Central memory CD8-positive, alpha-beta T cell (primary cell): Measurements from ENCODE around the gene ZNF319.

Experiments
- ATAC-seq: fragments of 150-1000 bp; cut with Tn5 transposase; replicated peaks from 2 replicates; pipeline ENCODE4 v1.10.0; 2022; ENCODE audit warnings: mild to moderate bottlenecking, moderate FRiP score, moderate number of reproducible peaks; ENCODE audit not compliant: poor library complexity, severe bottlenecking; ENCODE audit errors: extremely low read depth
- DNase-seq, 2 donors: peaks; one replicate each; pipeline ENCODE4 v3.0.0; 2021; ENCODE audit warnings: low spot score in 2 of 2
- H3K27ac Mint-ChIP-seq: one replicate; pipeline ENCODE4 v1.8.0; 2022; ENCODE audit warnings: low read depth, mild to moderate bottlenecking, moderate library complexity, mixed read lengths
- H3K27me3 Mint-ChIP-seq: one replicate; pipeline ENCODE4 v1.8.0; 2022; ENCODE audit warnings: mixed read lengths
- H3K36me3 Mint-ChIP-seq: one replicate; pipeline ENCODE4 v1.8.0; 2022; ENCODE audit warnings: mild to moderate bottlenecking, moderate library complexity, mixed read lengths; ENCODE audit not compliant: insufficient read depth
- H3K4me1 Mint-ChIP-seq: one replicate; pipeline ENCODE4 v1.8.0; 2022; ENCODE audit warnings: mixed read lengths
- H3K4me3 Mint-ChIP-seq: one replicate; pipeline ENCODE4 v1.8.0; 2022; ENCODE audit warnings: mild to moderate bottlenecking, moderate library complexity, mixed read lengths
- H3K9me3 Mint-ChIP-seq: one replicate; pipeline ENCODE4 v1.8.0; 2022; ENCODE audit warnings: mixed read lengths

The ZNF319 gene

DNA sequence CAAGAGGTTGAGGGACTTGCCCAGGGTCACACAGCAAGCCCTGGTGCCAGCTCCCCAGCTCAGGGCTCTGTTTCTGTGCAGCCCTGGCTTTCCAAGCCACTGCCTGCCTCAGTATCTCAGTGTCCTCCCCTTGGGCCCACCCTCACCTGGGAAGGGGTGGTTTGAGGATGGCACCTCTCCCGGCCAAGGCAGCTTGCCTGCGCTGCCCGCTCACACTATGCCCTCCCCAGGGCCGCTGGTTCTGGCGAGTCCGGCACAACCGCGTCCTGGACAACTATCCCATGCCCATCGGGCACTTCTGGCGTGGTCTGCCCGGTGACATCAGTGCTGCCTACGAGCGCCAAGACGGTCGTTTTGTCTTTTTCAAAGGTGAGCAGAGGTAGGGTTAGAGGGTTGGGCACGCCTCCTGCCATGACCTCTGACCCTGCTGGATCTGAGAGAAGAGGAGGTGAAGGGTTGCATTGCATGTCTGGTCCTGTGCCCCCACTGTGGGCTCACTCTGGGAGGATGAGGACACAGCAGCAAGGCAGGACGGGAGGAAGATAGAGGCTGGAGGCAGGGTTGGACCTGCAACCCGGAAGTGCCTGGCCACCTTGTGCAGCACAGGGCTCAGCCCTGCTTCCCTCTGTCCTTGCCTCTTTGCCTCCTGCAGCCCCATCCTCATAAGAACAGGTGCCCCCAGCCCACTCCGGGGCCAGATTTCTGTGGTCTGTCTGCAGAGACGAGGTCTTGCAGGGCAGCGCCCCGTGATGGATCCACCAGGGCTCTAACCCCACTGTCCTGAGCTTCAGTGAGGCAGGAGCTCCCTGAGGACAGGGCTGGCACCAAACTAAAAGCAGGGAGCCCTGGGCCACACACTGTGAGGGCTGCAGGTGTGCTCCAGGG is 41.8 kb upstream of the ZNF319 start:
- ATAC-seq (no peak), DNase-seq (no peak)
- Mint-ChIP-seq H3K4me1 (no peaks in the 10 kb centered on the region), H3K36me3 (peaks cover 2% of the 10 kb centered on the region), H3K4me3 (no peak overlapping the region), H3K27me3 (no peaks in the 10 kb centered on the region), H3K9me3 (no peaks in the 10 kb centered on the region), H3K27ac (no peak overlapping the region)

DNA sequence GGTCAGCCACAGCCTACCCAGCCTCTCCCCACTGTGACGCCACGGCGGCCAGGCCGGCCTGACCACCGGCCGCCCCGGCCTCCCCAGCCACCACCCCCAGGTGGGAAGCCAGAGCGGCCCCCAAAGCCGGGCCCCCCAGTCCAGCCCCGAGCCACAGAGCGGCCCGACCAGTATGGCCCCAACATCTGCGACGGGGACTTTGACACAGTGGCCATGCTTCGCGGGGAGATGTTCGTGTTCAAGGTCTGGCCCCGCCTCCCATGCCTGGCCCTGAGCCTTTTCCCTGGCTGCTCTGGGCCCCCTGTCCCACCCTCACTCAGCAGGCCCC is 41.1 kb upstream of the ZNF319 start:
- Mint-ChIP-seq H3K4me3 (no peak overlapping the region), H3K27me3 (no peaks in the 10 kb centered on the region), H3K27ac (no peak overlapping the region), H3K36me3 (peaks cover 2% of the 10 kb centered on the region), H3K9me3 (no peaks in the 10 kb centered on the region), H3K4me1 (no peaks in the 10 kb centered on the region)
- DNase-seq (no peak), ATAC-seq (no peak)

DNA sequence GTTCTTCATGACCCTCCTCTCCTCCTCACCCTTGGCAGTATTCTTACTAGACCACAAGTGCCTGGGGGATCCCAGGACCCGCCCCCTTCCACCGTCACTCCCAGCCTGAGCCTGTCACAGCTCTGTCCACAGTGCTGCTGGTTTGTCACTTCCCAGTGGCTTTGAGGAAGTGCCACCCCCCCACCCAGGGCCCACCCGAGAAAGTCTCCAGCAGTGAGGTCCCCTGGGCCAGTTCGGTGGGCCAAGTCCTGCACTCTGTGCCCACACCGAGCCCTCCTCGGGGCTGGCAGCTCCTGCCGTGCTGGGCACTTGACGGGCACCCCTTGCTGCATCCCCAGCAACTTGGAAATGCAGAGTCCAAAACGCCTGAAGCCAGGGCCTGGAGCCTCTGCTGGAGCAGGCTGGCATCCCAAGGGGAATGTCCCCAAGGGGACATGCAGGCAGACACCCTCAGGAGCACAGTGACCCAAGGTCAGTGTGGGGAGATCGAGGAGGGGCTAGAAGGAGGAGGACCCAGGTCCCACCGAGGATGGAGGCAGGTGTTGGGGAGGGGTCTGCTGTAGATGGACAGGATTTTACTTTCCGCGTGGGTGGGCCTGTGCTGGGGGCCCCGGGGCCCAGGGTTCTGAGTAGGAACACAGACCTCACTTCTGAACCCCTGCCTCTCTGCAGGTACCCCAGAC is 40.6 kb upstream of the ZNF319 start:
- no peaks in the 10 kb centered on the region for H3K9me3 Mint-ChIP-seq
- no peak overlapping the region for H3K4me3 Mint-ChIP-seq
- no peak overlapping the region for H3K27ac Mint-ChIP-seq
- H3K4me1 Mint-ChIP-seq, result no peaks in the 10 kb centered on the region
- DNase-seq (no peak), ATAC-seq (no peak)
- H3K36me3 Mint-ChIP-seq, result peaks cover 2% of the 10 kb centered on the region
- H3K27me3 Mint-ChIP-seq, result no peaks in the 10 kb centered on the region

DNA sequence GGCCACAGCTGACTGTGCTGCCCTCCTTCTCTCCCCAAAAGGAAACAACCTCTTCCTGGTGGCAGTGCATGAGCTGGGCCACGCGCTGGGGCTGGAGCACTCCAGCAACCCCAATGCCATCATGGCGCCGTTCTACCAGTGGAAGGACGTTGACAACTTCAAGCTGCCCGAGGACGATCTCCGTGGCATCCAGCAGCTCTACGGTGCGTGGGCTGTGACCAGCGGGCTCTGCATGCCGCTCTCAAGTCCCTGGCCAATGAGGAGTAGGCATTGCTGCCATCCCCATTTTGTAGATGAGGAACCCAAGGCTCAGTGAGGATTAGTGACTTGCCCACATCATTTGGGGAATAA is 40.0 kb upstream of the ZNF319 start:
- peaks cover 2% of the 10 kb centered on the region for H3K36me3 Mint-ChIP-seq
- no peaks in the 10 kb centered on the region for H3K27me3 Mint-ChIP-seq
- no peaks in the 10 kb centered on the region for H3K4me1 Mint-ChIP-seq
- no peak overlapping the region for H3K27ac Mint-ChIP-seq
- ATAC-seq (no peak), DNase-seq (no peak)
- H3K4me3 Mint-ChIP-seq, result no peak overlapping the region
- no peaks in the 10 kb centered on the region for H3K9me3 Mint-ChIP-seq

DNA sequence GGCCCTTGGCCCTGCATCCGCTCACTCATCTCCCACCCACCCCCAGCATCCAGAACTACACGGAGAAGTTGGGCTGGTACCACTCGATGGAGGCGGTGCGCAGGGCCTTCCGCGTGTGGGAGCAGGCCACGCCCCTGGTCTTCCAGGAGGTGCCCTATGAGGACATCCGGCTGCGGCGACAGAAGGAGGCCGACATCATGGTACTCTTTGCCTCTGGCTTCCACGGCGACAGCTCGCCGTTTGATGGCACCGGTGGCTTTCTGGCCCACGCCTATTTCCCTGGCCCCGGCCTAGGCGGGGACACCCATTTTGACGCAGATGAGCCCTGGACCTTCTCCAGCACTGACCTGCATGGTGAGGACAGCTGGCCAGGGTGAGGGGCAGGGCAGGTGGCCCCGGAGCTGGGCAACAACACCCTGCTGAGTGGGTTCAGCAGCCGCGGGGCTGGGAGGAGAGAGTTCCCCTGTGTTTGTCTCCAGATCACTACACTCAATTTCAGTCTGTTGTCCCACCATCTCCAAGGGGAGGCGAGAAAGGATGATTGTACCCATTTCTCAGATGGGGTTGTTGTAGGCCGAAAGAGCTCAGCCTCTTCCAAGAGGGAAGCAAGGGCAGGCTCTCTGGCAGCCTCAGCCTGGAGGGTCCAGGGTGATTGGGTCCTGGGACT is 39.5 kb upstream of the ZNF319 start:
- H3K27me3 Mint-ChIP-seq, result no peaks in the 10 kb centered on the region
- no peak for DNase-seq

DNA sequence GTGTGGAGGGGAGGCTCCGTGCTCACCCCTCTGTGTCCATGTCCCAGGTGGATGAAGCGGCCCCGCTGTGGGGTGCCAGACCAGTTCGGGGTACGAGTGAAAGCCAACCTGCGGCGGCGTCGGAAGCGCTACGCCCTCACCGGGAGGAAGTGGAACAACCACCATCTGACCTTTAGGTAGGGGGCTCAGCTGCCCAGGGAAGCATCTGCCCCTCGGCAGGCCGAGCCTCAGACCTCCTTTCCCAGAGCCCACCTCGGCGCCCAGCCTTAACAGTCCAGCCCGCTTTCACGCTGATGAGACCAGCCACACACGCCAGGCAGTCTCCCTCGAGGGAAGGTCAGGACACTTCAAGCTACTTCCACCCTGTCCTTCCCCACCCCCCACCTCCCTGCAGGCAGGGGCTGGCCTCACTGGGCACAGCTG is 37.8 kb upstream of the ZNF319 start:
- Mint-ChIP-seq H3K27me3 (no peaks in the 10 kb centered on the region), H3K36me3 (peaks cover 2% of the 10 kb centered on the region), H3K4me3 (no peak overlapping the region), H3K4me1 (no peaks in the 10 kb centered on the region), H3K27ac (no peak overlapping the region), H3K9me3 (no peaks in the 10 kb centered on the region)
- DNase-seq (no peak), ATAC-seq (no peak)

More for the DNA sequence above, 39.5 kb upstream of the ZNF319 start:
- Mint-ChIP-seq H3K27ac (no peak overlapping the region), H3K36me3 (peaks cover 2% of the 10 kb centered on the region), H3K4me3 (no peak overlapping the region), H3K9me3 (no peaks in the 10 kb centered on the region), H3K4me1 (no peaks in the 10 kb centered on the region)
- no peak for ATAC-seq

DNA sequence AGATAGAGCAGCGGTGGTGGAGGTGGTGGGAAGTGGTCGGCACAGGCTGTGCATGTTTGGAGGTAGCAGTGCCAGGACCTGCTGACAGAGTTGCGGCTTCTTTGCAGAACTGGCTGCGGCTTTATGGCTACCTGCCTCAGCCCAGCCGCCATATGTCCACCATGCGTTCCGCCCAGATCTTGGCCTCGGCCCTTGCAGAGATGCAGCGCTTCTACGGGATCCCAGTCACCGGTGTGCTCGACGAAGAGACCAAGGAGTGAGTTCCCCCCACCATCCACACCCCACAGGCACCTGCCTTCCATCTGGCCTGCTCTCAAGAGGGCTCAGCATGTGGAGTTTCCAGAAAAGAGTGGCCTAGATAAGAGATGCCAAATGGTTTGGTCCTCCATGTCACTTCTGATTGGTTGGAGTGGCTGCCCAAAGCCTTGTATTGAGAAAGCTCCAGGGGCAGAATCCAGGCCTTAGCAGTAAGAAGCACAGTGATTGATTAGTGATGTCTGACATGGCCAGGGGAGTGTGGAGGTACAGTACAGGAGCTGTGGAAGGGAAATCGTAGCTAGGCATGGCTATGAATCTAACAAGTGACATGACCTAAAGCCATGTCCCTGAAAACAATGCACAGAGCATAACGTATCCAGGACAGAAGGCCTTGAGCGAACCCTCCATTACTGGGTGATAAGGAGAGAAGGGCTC is 37.0 kb upstream of the ZNF319 start:
- peaks cover 2% of the 10 kb centered on the region for H3K36me3 Mint-ChIP-seq
- no peaks in the 10 kb centered on the region for H3K4me1 Mint-ChIP-seq
- H3K9me3 Mint-ChIP-seq, result no peaks in the 10 kb centered on the region
- no peak for DNase-seq
- no peak overlapping the region for H3K4me3 Mint-ChIP-seq
- no peaks in the 10 kb centered on the region for H3K27me3 Mint-ChIP-seq
- ATAC-seq, result no peak
- H3K27ac Mint-ChIP-seq, result no peak overlapping the region

DNA sequence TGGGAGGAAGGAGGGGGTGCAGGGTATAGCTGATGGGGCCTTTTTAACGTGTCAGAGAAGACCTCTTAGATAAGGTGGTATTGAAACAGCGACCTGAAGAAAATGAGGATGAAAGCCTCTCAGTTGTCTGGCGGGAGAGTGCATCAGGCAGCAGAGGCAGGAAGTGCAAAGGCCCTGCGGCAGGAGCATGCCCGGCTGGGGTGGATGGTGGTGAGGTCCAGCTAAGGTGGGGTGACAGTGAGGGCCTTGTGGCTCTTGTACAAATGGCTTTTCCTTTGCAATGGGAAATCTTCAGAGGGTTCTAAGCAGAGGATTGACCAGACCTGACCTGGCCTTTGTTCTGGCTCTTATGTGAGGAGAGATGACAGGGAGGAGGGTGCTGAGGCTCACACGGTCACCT is 36.5 kb upstream of the ZNF319 start:
- Mint-ChIP-seq H3K9me3 (no peaks in the 10 kb centered on the region), H3K27ac (no peak overlapping the region), H3K36me3 (peaks cover 2% of the 10 kb centered on the region), H3K4me1 (no peaks in the 10 kb centered on the region), H3K4me3 (no peak overlapping the region), H3K27me3 (no peaks in the 10 kb centered on the region)
- no peak for ATAC-seq
- no peak for DNase-seq

DNA sequence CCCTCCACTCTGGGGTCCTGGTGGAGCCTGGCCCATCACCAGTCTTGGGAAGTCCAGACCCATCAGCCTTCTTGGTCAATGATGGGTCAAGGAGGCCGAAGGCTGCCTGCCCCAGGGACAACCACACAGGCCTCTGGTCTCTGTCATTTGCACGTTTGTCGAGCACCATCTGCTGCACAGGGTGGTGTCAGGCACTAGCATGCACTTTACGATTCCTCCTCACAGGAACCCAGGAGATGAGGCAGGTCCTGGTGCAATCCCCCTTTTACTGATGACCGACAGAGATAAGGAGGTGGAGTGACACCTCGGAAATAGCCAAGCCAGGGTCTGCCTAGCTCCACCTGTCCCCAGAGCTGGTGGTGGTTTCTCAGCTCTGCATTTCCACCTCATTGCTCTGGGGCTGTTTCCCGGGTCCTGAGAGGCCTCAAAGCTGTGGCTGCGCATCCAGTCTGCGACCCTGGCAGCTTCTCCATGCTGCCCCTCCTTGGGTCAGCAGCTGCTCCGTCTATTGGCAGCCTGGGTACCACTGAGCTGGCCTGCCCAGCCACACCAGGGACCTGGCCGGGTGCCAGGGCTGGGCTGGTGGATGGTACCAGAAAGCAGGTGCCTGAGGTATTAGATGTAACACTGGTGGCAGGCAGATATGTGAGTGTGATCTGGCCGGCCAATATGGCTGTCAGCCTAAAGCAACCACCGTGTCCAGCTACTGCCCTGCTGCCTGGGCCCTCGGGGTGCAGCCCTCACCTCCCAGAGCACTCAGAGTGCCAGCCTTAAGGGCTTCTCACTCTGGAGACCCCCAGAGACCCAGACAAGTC is 35.1 kb upstream of the ZNF319 start:
- Mint-ChIP-seq H3K27me3 (no peaks in the 10 kb centered on the region), H3K9me3 (no peaks in the 10 kb centered on the region), H3K4me1 (no peaks in the 10 kb centered on the region), H3K36me3 (peaks cover 2% of the 10 kb centered on the region), H3K4me3 (no peak overlapping the region), H3K27ac (no peak overlapping the region)
- no peak for ATAC-seq
- no peak for DNase-seq

DNA sequence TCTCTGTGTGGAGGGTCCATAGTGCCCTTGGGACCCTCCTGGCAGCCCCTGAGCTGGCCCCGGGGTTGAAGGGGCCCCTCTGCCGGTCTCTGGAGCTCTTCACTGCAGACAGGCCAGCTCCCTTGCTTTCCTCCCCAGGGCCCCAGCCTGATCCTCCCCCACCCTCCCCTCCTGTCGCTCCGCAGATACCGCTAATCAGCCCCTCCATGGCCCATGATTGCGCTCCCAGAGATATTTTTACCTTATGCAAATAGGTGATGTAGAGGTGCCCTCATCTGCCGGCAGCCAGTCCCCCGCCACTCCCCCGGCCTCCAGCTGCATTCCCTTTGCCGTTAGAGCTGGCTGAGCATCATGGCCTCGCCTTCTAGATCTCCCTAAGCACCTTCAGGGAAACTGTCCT is 34.3 kb upstream of the ZNF319 start:
- ATAC-seq, result no peak
- no peak for DNase-seq
- H3K27ac Mint-ChIP-seq, result no peak overlapping the region

DNA sequence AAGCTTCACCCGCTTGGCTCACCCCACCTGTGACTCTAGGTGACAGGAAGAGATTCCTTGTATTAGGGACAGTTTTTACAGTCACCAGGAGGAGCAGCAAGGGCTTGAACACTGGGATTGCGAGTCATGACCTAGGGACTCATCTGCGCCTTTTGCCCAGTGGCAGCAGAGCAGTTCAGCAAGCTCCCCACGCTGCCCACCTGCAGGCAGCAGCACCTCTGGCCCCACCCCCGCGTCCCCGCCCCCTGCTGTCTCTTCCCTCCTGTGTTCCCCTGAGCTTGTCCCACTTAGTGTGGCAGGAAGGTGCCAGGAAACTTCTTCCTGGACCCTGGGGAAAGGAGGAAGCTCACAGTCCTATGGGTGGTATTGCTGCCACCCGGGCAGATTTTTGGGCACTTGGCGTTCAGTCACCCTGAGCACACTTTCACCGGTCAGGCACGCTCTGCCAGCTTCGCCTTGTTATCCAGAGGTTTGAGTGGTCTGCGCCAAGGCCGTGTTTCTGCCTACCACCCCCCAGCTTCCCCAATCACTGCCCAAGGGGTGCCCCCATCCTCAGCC is 33.7 kb upstream of the ZNF319 start:
- H3K4me3 Mint-ChIP-seq, result no peak overlapping the region
- H3K36me3 Mint-ChIP-seq, result no peaks in the 10 kb centered on the region
- H3K27ac Mint-ChIP-seq, result no peak overlapping the region
- DNase-seq (no peak), ATAC-seq (no peak)
- no peaks in the 10 kb centered on the region for H3K4me1 Mint-ChIP-seq
- peaks cover 11% of the 10 kb centered on the region for H3K27me3 Mint-ChIP-seq
- no peaks in the 10 kb centered on the region for H3K9me3 Mint-ChIP-seq

More for the DNA sequence above, 34.3 kb upstream of the ZNF319 start:
- Mint-ChIP-seq H3K27me3 (peaks cover 5% of the 10 kb centered on the region), H3K4me3 (no peak overlapping the region), H3K36me3 (peaks cover 2% of the 10 kb centered on the region), H3K4me1 (no peaks in the 10 kb centered on the region), H3K9me3 (no peaks in the 10 kb centered on the region)
